ENCODE measurements around the gene SPIRE1. TPM values are rescaled to one million over a fixed set of nuclear protein-coding genes. Genes with fewer than 3 reads are reported as not detected.

The SPIRE1 gene
- polyA plus RNA-seq, 1 donor: 6.7 TPM

Other genes with a start within 250 kb of the SPIRE1 start
- gene CEP76, start 44.6 kb upstream of the SPIRE1 start, polyA plus RNA-seq: 7.0 TPM
- gene PSMG2, start 44.9 kb upstream of the SPIRE1 start, polyA plus RNA-seq: 81.6 TPM
- gene PTPN2, start 226.1 kb upstream of the SPIRE1 start, polyA plus RNA-seq: 55.3 TPM